ENCODE results near the gene TK2. TPM values are rescaled to one million over a fixed set of nuclear protein-coding genes. Genes with fewer than 3 reads are reported as not detected.
A peak's percentile ranks its signal among the peaks of the same experiment; 100 is the strongest.
"Not testable (repeated sequence)": the region's sequence is repeated elsewhere in the genome, so short reads cannot be mapped to it uniquely, and the experiment has no call there.

Gene TK2
- total and polyA plus RNA-seq, 7 donors, result 4.0 to 14.7 (median 10.0) TPM

DNA sequence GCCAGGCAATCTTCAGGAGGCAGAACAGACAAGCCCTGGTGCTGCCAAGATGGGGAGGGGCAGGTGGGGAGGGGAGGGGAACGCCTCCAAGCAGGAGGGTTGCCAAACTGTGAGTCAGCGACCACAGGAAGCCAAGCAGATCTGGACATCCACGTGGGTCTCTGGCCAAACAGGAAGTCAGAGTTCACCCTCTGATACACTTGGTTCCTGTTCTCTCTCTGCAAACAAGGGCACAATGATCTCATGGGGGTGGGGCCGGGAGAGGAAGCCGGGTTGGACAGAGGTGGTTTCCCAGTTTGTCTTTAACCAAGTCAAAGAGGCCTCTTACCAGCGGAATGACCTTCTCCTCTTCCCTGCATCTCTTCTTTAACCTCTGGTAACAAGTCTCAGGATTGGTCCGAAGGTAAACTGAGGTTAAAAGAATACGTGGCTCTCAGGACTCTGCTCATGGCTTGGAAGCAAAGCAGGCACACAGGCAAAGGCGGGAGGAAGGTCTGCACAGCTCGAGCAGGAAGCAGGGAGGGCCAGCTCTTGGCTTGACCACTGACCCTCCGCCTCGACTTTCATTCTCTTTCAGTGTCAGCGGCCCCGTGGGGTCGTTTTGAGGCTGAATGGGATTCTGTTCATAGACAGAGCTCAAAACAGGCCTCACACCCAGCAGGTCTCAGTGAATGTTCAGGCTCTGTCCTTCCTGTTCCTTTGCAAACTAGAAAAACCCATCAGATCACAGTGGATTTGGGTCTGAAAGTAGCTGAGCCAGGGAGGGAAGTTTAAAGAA lies 32.9 kb downstream of the TK2 start:
- Histone ChIP-seq H3K4me1 (peaks cover 51% of the 10 kb centered on the region), H3K27ac (peak overlapping the region; percentile 99), H3K27me3 (ENCODE audit: insufficient read depth in 3 of 3, low read length in 2 of 3) (no peaks in the 10 kb centered on the region), H3K9me3 (no peaks in the 10 kb centered on the region), H3K4me3 (peak overlapping the region; percentile 58), H3K36me3 (ENCODE audit: insufficient read depth in 1 of 2, low read depth in 1 of 2) (peaks cover 0 to 35% of the 10 kb centered on the region in 2 donors)
- intact Hi-C loops (cut with DNase I), result loop anchor here in 1 of 2 donors (5.0 kb wide), 1 partner anchor 35 kb away; the partner anchor contains the start of genes CKLF and TK2
- WGBS, 3 donors, result 10 to 13% (median 11%) methylated on average over 15 of the region's 15 CpGs
- ATAC-seq (peak; percentile 95 to 98 (median 96)), DNase-seq (peak; percentile 96 to 99)
- TF ChIP-seq, protein P1, sequence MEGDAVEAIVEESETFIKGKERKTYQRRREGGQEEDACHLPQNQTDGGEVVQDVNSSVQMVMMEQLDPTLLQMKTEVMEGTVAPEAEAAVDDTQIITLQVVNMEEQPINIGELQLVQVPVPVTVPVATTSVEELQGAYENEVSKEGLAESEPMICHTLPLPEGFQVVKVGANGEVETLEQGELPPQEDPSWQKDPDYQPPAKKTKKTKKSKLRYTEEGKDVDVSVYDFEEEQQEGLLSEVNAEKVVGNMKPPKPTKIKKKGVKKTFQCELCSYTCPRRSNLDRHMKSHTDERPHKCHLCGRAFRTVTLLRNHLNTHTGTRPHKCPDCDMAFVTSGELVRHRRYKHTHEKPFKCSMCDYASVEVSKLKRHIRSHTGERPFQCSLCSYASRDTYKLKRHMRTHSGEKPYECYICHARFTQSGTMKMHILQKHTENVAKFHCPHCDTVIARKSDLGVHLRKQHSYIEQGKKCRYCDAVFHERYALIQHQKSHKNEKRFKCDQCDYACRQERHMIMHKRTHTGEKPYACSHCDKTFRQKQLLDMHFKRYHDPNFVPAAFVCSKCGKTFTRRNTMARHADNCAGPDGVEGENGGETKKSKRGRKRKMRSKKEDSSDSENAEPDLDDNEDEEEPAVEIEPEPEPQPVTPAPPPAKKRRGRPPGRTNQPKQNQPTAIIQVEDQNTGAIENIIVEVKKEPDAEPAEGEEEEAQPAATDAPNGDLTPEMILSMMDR (IDR thresholded peaks at IDR 0.05), result no peak

DNA sequence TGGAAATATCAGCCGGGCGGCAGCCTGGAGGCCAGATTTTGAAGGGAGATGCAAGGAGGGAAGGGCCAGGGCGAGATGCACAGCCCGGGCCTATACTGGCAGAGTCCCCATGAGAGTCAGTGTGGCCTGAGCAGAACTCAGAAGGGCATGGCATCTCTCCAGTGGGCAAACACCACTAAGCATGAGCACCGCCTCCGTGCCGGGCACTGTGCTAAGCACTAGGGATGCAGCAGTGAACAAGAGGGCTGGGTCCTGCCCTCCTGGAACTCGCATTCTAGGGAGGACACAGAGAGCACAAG lies 33.5 kb downstream of the TK2 start:
- H3K4me1 ChIP-seq, result peaks cover 49% of the 10 kb centered on the region
- peak overlapping the region; percentile 99 for H3K27ac ChIP-seq
- DNase-seq, result no peak
- TF ChIP-seq, protein P1 (IDR thresholded peaks at IDR 0.05), result no peak
- 9 to 13% (median 12%) methylated on average over 8 of the region's 8 CpGs for WGBS, 3 donors
- ATAC-seq, result no peak
- H3K4me3 ChIP-seq, result peak overlapping the region; percentile 37
- no peaks in the 10 kb centered on the region for H3K9me3 ChIP-seq
- intact Hi-C loops (cut with DNase I), result loop anchor here in 1 of 2 donors (5.0 kb wide), 1 partner anchor 36 kb away; the partner anchor contains the start of genes CKLF and TK2
- no peaks in the 10 kb centered on the region for H3K27me3 ChIP-seq (ENCODE audit: insufficient read depth in 3 of 3, low read length in 2 of 3)
- H3K36me3 ChIP-seq (ENCODE audit: insufficient read depth in 1 of 2, low read depth in 1 of 2), result peaks cover 0 to 38% of the 10 kb centered on the region in 2 donors

DNA sequence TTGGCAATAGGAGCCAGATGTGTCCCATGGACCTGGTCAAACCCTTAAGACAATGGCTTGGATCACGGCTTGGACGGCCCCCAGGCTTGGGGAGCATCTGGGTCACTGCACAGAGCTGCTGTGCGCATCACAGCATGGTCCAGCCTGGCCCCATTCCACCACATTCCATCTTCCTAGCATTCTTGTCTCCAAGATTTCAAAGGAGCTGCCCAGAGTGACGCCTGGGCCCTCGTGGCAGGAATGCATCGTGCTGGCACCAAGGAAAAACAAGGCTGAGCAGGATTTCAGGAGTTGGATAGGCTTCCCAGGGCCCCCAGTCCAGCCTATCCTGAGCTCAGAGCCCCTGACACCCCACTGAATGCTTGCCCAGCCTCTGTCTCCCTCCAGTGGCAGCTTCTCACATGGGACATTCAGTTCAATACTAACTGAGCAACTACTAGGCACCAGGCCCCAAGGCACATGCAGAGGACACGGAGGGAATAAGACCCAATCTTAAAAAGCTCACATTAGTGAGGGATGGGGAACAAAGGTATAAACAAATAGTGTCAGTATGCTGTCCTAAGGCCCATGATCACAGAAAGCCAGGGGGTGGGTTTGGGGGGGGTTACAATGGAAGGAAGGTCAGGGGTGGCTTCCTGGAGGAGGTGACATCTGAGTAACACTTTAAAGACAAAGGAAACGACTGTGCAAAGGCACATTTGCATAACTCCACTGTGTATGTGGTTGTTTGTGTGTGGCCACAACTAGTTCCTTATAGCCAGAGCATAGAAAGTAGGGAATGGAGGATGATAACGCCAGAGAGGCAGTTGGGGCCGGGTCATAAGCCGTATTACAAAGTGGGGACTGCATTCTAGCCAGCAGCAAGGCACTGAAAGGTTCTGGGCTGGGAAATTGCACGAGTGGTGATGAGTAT lies 34.1 kb downstream of the TK2 start:
- TF ChIP-seq, protein P1 (IDR thresholded peaks at IDR 0.05), result peak; percentile 36
- peaks cover 0 to 43% of the 10 kb centered on the region in 2 donors for H3K36me3 ChIP-seq (ENCODE audit: insufficient read depth in 1 of 2, low read depth in 1 of 2)
- H3K4me1 ChIP-seq, result peaks cover 53% of the 10 kb centered on the region
- peak overlapping the region; percentile 99 for H3K27ac ChIP-seq
- H3K4me3 ChIP-seq, result peak overlapping the region; percentile 37
- 44 to 54% (median 51%) methylated on average over 12 of the region's 12 CpGs for WGBS, 3 donors
- intact Hi-C loops (cut with DNase I), result loop anchor here in 1 of 2 donors (5.0 kb wide), 1 partner anchor 36 kb away; the partner anchor contains the start of genes CKLF and TK2
- H3K27me3 ChIP-seq (ENCODE audit: insufficient read depth in 3 of 3, low read length in 2 of 3), result no peaks in the 10 kb centered on the region
- ATAC-seq (peak in 1 of 4 donors; percentile 10), DNase-seq (peak in 1 of 2 donors; percentile 64)
- no peaks in the 10 kb centered on the region for H3K9me3 ChIP-seq

DNA sequence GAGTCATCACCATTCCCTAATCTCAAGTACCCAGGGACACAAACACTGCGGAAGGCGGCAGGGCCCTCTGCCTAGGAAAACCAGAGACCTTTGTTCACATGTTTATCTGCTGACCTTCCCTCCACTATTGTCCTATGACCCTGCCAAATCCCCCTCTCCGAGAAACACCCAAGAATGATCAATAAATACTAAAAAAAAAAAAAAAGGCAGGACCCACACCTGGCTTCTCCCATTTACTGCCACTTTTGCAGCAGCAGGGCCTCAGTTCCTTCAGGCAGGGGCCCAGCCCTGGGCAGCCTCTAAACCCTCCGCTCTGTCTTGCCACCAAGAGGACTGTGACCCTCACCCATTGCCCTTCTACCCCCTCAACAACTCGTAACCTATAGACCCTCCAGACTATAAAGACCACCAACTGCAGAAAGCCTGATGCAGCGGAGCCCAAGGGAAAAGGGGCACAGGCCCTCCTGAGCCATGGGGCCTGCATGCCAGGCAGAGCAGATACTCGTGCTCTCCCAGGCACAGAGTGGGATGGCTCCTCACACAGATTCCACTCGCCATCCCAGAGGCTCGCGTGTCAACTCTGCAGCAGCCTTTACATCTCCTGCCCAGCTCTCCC lies 34.8 kb downstream of the TK2 start:
- H3K4me1 ChIP-seq, result peaks cover 53% of the 10 kb centered on the region
- H3K27ac ChIP-seq, result peak overlapping the region; percentile 99
- intact Hi-C loops (cut with DNase I), result loop anchor here in 1 of 2 donors (5.0 kb wide), 1 partner anchor 37 kb away; the partner anchor contains the start of genes CKLF and TK2
- not testable (repeated sequence) for H3K27me3 ChIP-seq (ENCODE audit: insufficient read depth in 3 of 3, low read length in 2 of 3); H3K9me3 ChIP-seq; ATAC-seq; H3K4me3 ChIP-seq; DNase-seq
- peaks cover 0 to 43% of the 10 kb centered on the region in 2 donors for H3K36me3 ChIP-seq (ENCODE audit: insufficient read depth in 1 of 2, low read depth in 1 of 2)
- 89 to 96% (median 94%) methylated on average over 9 to 10 of the region's 10 CpGs for WGBS, 3 donors

DNA sequence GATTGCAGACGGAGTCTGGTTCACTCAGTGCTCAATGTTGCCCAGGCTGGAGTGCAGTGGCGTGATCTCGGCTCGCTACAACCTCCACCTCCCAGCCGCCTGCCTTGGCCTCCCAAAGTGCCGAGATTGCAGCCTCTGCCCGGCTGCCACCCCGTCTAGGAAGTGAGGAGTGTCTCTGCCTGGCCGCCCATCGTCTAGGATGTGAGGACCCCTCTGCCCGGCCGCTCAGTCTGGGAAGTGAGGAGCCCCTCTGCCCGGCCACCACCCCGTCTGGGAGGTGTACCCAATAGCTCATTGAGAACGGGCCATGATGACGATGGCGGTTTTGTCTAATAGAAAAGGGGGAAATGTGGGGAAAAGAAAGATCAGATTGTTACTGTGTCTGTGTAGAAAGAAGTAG lies 35.5 kb downstream of the TK2 start:
- H3K9me3 ChIP-seq; DNase-seq; H3K27ac ChIP-seq; H3K27me3 ChIP-seq (ENCODE audit: insufficient read depth in 3 of 3, low read length in 2 of 3); ATAC-seq; H3K4me3 ChIP-seq; intact Hi-C loops (cut with DNase I): not testable (repeated sequence)
- H3K4me1 ChIP-seq, result peaks cover 48% of the 10 kb centered on the region
- WGBS, 3 donors, result 97 to 98% (median 97%) methylated on average over 10 to 11 of the region's 17 CpGs
- H3K36me3 ChIP-seq (ENCODE audit: insufficient read depth in 1 of 2, low read depth in 1 of 2), result peaks cover 0 to 45% of the 10 kb centered on the region in 2 donors
